ENCODE measurements around the gene CTNNA1. TPM values are rescaled to one million over a fixed set of nuclear protein-coding genes. Genes with fewer than 3 reads are reported as not detected.
A peak's percentile ranks its signal among the peaks of the same experiment; 100 is the strongest.

The CTNNA1 gene
- total and polyA plus RNA-seq, 4 donors, result 208 to 295 (median 253) TPM

DNA sequence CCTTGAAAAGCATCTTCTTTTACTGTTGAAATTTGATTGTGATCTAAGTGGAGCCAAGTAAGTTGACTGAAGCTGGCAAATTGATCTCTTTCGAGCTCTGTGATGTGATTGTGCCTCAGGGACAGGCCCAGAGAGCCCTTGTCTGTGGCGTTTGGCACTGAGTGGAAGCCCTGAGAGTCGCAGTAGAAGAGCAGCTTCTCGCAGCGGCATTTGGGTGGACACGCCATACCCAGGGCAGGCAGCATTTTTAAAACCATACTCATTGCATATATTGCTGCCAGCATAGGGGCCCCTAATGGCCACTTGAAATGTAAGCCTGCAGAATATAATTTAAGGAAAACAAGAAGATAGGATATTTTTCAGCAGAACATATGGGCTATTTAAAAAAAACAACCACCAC lies 121.0 kb downstream of the CTNNA1 start:
- H3K27me3 ChIP-seq (ENCODE audit: control insufficient read depth, insufficient read depth, low read length), result no peaks in the 10 kb centered on the region
- H3K36me3 ChIP-seq (ENCODE audit: control insufficient read depth, insufficient read depth, low read length), result no peaks in the 10 kb centered on the region
- H3K9me3 ChIP-seq (ENCODE audit: control insufficient read depth, insufficient read depth, low read length), result no peaks in the 10 kb centered on the region
- H3K27ac ChIP-seq (ENCODE audit: low read depth, low read length), result peak overlapping the region; percentile 72
- peak in 2 of 6 donors; percentile 73 to 80 for DNase-seq (ENCODE audit: low read depth in 4 of 6, low spot score in 6 of 6)
- H3K4me3 ChIP-seq (ENCODE audit: low read depth, low read length), result peak overlapping the region; percentile 57
- 14% methylated on average over 2 of the region's 6 CpGs for WGBS (ENCODE audit: insufficient coverage)
- H3K4me1 ChIP-seq (ENCODE audit: control insufficient read depth, insufficient read depth, low read length), result peaks cover 3% of the 10 kb centered on the region

- Histone ChIP-seq H3K36me3 (ENCODE audit: control insufficient read depth, insufficient read depth, low read length) (no peaks in the 10 kb centered on the region), H3K9me3 (ENCODE audit: control insufficient read depth, insufficient read depth, low read length) (no peaks in the 10 kb centered on the region), H3K4me3 (ENCODE audit: low read depth, low read length) (peak within 1 kb of the TSS; percentile 57), H3K4me1 (ENCODE audit: control insufficient read depth, insufficient read depth, low read length) (peaks cover 3% of the 10 kb centered on the region), H3K27ac (ENCODE audit: low read depth, low read length) (peak within 1 kb of the TSS; percentile 72), H3K27me3 (ENCODE audit: control insufficient read depth, insufficient read depth, low read length) (no peaks in the 10 kb centered on the region)
- DNase-seq (ENCODE audit: low read depth in 4 of 6, low spot score in 6 of 6), result peak in 5 of 6 donors; percentile 77 to 99 (median 90)
- 14% methylated on average over 12 of the region's 18 CpGs for WGBS (ENCODE audit: insufficient coverage)
Measured at GRCh38 chr5:138874771-138875551, 121.7 kb downstream of the CTNNA1 start, which contains the start of gene LRRTM2. Gene LRRTM2, minus strand, starts transcription at chr5:138875335. Its CDS starts 424 bp downstream, at chr5:138874911.

DNA sequence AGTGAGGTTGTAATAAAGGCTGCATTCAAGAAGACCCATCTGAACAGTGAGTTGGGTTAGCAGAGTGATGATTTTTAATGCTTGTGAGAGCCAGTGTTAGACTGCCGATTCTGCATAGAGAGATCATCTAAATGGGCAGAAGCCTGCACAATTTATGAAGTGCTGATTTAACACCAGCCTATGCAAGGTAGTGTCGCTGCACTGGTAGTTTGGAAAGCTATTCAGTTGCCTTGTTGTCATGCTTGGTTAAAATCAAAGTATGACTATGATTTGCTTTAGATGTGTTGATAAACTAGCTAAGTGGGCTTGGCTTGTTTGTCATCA lies 122.3 kb downstream of the CTNNA1 start:
- Histone ChIP-seq H3K27ac (ENCODE audit: low read depth, low read length) (peak overlapping the region; percentile 72), H3K27me3 (ENCODE audit: control insufficient read depth, insufficient read depth, low read length) (no peaks in the 10 kb centered on the region), H3K4me3 (ENCODE audit: low read depth, low read length) (peak overlapping the region; percentile 57), H3K4me1 (ENCODE audit: control insufficient read depth, insufficient read depth, low read length) (peaks cover 3% of the 10 kb centered on the region), H3K9me3 (ENCODE audit: control insufficient read depth, insufficient read depth, low read length) (no peaks in the 10 kb centered on the region), H3K36me3 (ENCODE audit: control insufficient read depth, insufficient read depth, low read length) (no peaks in the 10 kb centered on the region)
- 33% methylated on average over 2 of the region's 2 CpGs for WGBS (ENCODE audit: insufficient coverage)
- no peak for DNase-seq (ENCODE audit: low read depth in 4 of 6, low spot score in 6 of 6)

- peaks cover 3% of the 10 kb centered on the region for H3K4me1 ChIP-seq (ENCODE audit: control insufficient read depth, insufficient read depth, low read length)
- peak overlapping the region; percentile 57 for H3K4me3 ChIP-seq (ENCODE audit: low read depth, low read length)
- WGBS (ENCODE audit: insufficient coverage), result no CpG with 5 or more reads among the region's 3 CpGs
- DNase-seq (ENCODE audit: low read depth in 4 of 6, low spot score in 6 of 6), result peak in 1 of 6 donors; percentile 62
- H3K27me3 ChIP-seq (ENCODE audit: control insufficient read depth, insufficient read depth, low read length), result no peaks in the 10 kb centered on the region
- no peaks in the 10 kb centered on the region for H3K36me3 ChIP-seq (ENCODE audit: control insufficient read depth, insufficient read depth, low read length)
- peak overlapping the region; percentile 72 for H3K27ac ChIP-seq (ENCODE audit: low read depth, low read length)
- no peaks in the 10 kb centered on the region for H3K9me3 ChIP-seq (ENCODE audit: control insufficient read depth, insufficient read depth, low read length)
Measured at GRCh38 chr5:138875946-138876345, 122.7 kb downstream of the CTNNA1 start.

GRCh38 chr5:138876811-138877210 lies 123.6 kb downstream of the CTNNA1 start:
- Histone ChIP-seq H3K36me3 (ENCODE audit: control insufficient read depth, insufficient read depth, low read length) (no peaks in the 10 kb centered on the region), H3K27ac (ENCODE audit: low read depth, low read length) (no peak overlapping the region), H3K4me3 (ENCODE audit: low read depth, low read length) (no peak overlapping the region), H3K9me3 (ENCODE audit: control insufficient read depth, insufficient read depth, low read length) (no peaks in the 10 kb centered on the region), H3K4me1 (ENCODE audit: control insufficient read depth, insufficient read depth, low read length) (peaks cover 3% of the 10 kb centered on the region), H3K27me3 (ENCODE audit: control insufficient read depth, insufficient read depth, low read length) (no peaks in the 10 kb centered on the region)
- WGBS (ENCODE audit: insufficient coverage), result 93% methylated on average over 2 of the region's 4 CpGs
- DNase-seq (ENCODE audit: low read depth in 4 of 6, low spot score in 6 of 6), result no peak

- no peaks in the 10 kb centered on the region for H3K9me3 ChIP-seq (ENCODE audit: control insufficient read depth, insufficient read depth, low read length)
- no peak overlapping the region for H3K27ac ChIP-seq (ENCODE audit: low read depth, low read length)
- DNase-seq (ENCODE audit: low read depth in 4 of 6, low spot score in 6 of 6), result peak in 1 of 6 donors; percentile 44
- no peak overlapping the region for H3K4me3 ChIP-seq (ENCODE audit: low read depth, low read length)
- 86% methylated on average over 3 of the region's 7 CpGs for WGBS (ENCODE audit: insufficient coverage)
- H3K36me3 ChIP-seq (ENCODE audit: control insufficient read depth, insufficient read depth, low read length), result no peaks in the 10 kb centered on the region
- no peaks in the 10 kb centered on the region for H3K27me3 ChIP-seq (ENCODE audit: control insufficient read depth, insufficient read depth, low read length)
- peaks cover 3% of the 10 kb centered on the region for H3K4me1 ChIP-seq (ENCODE audit: control insufficient read depth, insufficient read depth, low read length)
Measured at GRCh38 chr5:138878437-138879235, 125.4 kb downstream of the CTNNA1 start.

- no peaks in the 10 kb centered on the region for H3K27me3 ChIP-seq (ENCODE audit: control insufficient read depth, insufficient read depth, low read length)
- no peak overlapping the region for H3K4me3 ChIP-seq (ENCODE audit: low read depth, low read length)
- no peak for DNase-seq (ENCODE audit: low read depth in 4 of 6, low spot score in 6 of 6)
- H3K9me3 ChIP-seq (ENCODE audit: control insufficient read depth, insufficient read depth, low read length), result no peaks in the 10 kb centered on the region
- H3K4me1 ChIP-seq (ENCODE audit: control insufficient read depth, insufficient read depth, low read length), result peaks cover 3% of the 10 kb centered on the region
- no peak overlapping the region for H3K27ac ChIP-seq (ENCODE audit: low read depth, low read length)
- H3K36me3 ChIP-seq (ENCODE audit: control insufficient read depth, insufficient read depth, low read length), result no peaks in the 10 kb centered on the region
Measured at GRCh38 chr5:138883211-138883610, 130.0 kb downstream of the CTNNA1 start.

DNA sequence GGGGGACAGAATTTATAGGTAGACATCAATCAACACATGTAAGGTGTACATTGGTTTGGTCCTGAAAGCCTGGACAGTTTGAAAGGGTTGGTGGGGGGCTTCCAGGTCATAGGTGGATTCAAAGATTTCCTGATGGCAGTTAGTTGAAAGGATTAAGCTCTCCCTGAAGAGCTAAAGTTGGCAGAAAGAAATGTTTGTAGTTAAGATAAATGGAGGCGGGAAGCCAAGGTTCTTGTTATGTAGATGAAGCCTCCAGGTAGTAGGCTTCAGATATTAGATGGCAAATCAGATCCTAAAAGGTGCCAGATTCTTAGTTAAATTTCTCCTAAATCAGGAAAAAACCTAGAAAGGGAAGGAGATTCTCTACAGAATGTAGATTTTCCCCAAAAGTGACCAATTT lies 130.9 kb downstream of the CTNNA1 start:
- Histone ChIP-seq H3K4me3 (ENCODE audit: low read depth, low read length) (no peak overlapping the region), H3K36me3 (ENCODE audit: control insufficient read depth, insufficient read depth, low read length) (peaks cover 2% of the 10 kb centered on the region), H3K27me3 (ENCODE audit: control insufficient read depth, insufficient read depth, low read length) (no peaks in the 10 kb centered on the region), H3K4me1 (ENCODE audit: control insufficient read depth, insufficient read depth, low read length) (no peaks in the 10 kb centered on the region), H3K9me3 (ENCODE audit: control insufficient read depth, insufficient read depth, low read length) (no peaks in the 10 kb centered on the region), H3K27ac (ENCODE audit: low read depth, low read length) (no peak overlapping the region)
- DNase-seq (ENCODE audit: low read depth in 4 of 6, low spot score in 6 of 6), result no peak
- no CpG with 5 or more reads among the region's 1 CpG for WGBS (ENCODE audit: insufficient coverage)

DNA sequence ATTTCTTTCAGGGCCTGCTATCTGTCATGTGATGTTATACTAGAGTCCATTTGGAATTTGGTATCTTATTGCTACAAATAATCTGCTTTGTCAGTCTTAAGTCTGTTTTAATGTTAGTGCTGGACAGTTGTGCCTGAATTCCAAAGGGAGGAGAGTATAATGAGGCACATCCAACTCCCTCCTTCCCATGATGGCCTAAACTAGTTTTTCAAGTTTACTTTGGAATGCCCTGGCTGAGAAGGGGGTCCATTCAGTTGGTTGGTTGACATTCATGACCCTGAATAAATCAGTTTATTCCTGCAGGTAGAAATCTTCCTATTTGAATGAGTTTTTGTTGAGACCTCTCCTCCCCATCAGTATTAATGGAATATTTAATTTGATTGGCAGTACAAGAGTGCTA lies 131.3 kb downstream of the CTNNA1 start:
- H3K36me3 ChIP-seq (ENCODE audit: control insufficient read depth, insufficient read depth, low read length), result peaks cover 5% of the 10 kb centered on the region
- no peaks in the 10 kb centered on the region for H3K27me3 ChIP-seq (ENCODE audit: control insufficient read depth, insufficient read depth, low read length)
- no peak overlapping the region for H3K27ac ChIP-seq (ENCODE audit: low read depth, low read length)
- H3K4me1 ChIP-seq (ENCODE audit: control insufficient read depth, insufficient read depth, low read length), result no peaks in the 10 kb centered on the region
- no peaks in the 10 kb centered on the region for H3K9me3 ChIP-seq (ENCODE audit: control insufficient read depth, insufficient read depth, low read length)
- no peak overlapping the region for H3K4me3 ChIP-seq (ENCODE audit: low read depth, low read length)
- DNase-seq (ENCODE audit: low read depth in 4 of 6, low spot score in 6 of 6), result no peak

DNA sequence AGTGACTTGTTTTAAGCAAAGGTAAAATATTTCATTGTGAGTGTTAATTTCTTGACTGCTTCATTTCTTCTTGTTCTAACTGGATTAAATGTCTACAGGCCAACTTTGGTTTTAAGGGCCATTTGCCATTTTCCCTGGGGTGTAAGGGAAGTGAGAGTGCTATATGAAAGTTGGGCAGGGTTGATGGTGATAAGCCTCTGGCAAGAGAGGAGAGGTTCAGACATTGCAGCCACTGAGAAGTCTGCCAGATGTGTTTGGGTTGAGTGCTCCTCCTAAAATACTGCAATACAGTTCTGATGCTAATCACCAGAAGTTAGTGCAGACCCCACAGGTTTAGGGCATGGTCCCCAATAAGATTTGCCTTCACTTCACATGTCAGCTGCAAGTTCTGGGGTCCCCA lies 136.8 kb downstream of the CTNNA1 start:
- Histone ChIP-seq H3K9me3 (ENCODE audit: control insufficient read depth, insufficient read depth, low read length) (no peaks in the 10 kb centered on the region), H3K4me3 (ENCODE audit: low read depth, low read length) (no peak overlapping the region), H3K4me1 (ENCODE audit: control insufficient read depth, insufficient read depth, low read length) (no peaks in the 10 kb centered on the region), H3K27ac (ENCODE audit: low read depth, low read length) (no peak overlapping the region), H3K27me3 (ENCODE audit: control insufficient read depth, insufficient read depth, low read length) (no peaks in the 10 kb centered on the region), H3K36me3 (ENCODE audit: control insufficient read depth, insufficient read depth, low read length) (peaks cover 5% of the 10 kb centered on the region)
- no peak for DNase-seq (ENCODE audit: low read depth in 4 of 6, low spot score in 6 of 6)
